Right atrium auricular region (tissue), 2 donors: ENCODE measurements around the gene ZSCAN5A. TPM values are rescaled to one million over a fixed set of nuclear protein-coding genes. Genes with fewer than 3 reads are reported as not detected.
"Not testable (repeated sequence)": the region's sequence is repeated elsewhere in the genome, so short reads cannot be mapped to it uniquely, and the experiment has no call there.

Experiments
- DNase-seq: peaks from one replicate; pipeline ENCODE4 v3.0.0-alpha.2; 2019; ENCODE audit warnings: low spot score
- H3K27ac ChIP-seq, 2 donors: fragments of 200-600 bp; sonication (generic); 1 replicate in 1 of 2; 2 replicates in 1 of 2; pipeline ENCODE4 v1.5.1; 2016 to 2019
- H3K27me3 ChIP-seq, 2 donors: fragments of 200-600 bp; sonication (generic); one replicate each; pipeline versions ENCODE4 v1.5.1 to v1.6.0; 2017 to 2019
- H3K36me3 ChIP-seq: fragments of 200-600 bp; sonication (generic); one replicate; pipeline ENCODE4 v1.5.1; 2016
- H3K4me1 ChIP-seq, 2 donors: fragments of 200-600 bp; sonication (generic); one replicate each; pipeline versions ENCODE4 v1.5.1 to v1.6.0; 2017 to 2019
- H3K4me3 ChIP-seq, 2 donors: fragments of 200-600 bp; sonication (generic); 1 replicate in 1 of 2; 2 replicates in 1 of 2; pipeline ENCODE4 v1.5.1; 2017 to 2019; ENCODE audit warnings: mild to moderate bottlenecking in 1 of 2, moderate library complexity in 1 of 2
- H3K9me3 ChIP-seq, 2 donors: fragments of 200-600 bp; sonication (generic); one replicate each; pipeline ENCODE4 v1.5.1; 2019
- total RNA-seq, 2 donors: library from RNA; depleted of rRNA; stranded (reverse); fragments of >200 nt; gene quantifications; one replicate each; pipeline ENCODE4 v1.1.0, GENCODE V29; 2016
- TF ChIP-seq, protein P1 (sequence below), 2 donors: fragments of 200-600 bp; sonication (generic); IDR thresholded peaks; one replicate each; pipeline ENCODE4 v1.5.1; 2019; ENCODE audit warnings: antibody characterized with exemption in 2 of 2

Gene ZSCAN5A
- total RNA-seq, 2 donors from 2014 or later = 3.0 to 9.5 TPM

DNA sequence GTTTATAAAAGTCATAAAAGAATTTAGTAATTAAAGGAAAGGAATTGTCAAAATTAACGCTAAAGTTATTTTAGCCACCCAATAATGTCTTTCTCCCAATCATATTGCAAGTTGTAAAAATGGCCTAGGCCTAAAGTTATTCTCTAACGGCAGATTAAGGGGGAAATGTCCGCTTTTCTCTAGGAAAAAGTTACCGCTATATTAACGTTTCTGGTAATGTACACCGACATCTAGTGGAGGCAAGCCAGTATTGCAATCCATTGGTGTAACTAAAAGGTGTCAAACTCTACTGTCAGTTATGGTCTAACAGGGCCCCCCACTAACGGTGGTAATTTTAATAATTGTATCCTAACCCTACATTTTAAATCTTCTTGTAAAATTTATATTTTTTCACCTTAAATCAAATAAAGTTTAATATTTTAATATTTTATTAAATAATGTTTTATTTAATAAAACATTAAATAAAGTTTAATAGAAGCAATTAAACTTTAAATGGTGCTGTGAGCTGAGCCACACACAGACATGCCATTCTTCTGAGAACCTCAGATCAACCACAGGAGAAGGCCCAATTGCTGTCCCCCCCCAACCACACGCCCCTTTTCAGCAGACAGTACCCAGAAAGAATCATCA lies 35.9 kb upstream of the ZSCAN5A start:
- no peak for DNase-seq
- H3K36me3 ChIP-seq = no peaks in the 10 kb centered on the region
- H3K9me3 ChIP-seq = no peaks in the 10 kb centered on the region
- H3K4me1 ChIP-seq = no peaks in the 10 kb centered on the region
- no peak overlapping the region for H3K4me3 ChIP-seq
- H3K27ac ChIP-seq = no peak overlapping the region
- TF ChIP-seq, protein P1, sequence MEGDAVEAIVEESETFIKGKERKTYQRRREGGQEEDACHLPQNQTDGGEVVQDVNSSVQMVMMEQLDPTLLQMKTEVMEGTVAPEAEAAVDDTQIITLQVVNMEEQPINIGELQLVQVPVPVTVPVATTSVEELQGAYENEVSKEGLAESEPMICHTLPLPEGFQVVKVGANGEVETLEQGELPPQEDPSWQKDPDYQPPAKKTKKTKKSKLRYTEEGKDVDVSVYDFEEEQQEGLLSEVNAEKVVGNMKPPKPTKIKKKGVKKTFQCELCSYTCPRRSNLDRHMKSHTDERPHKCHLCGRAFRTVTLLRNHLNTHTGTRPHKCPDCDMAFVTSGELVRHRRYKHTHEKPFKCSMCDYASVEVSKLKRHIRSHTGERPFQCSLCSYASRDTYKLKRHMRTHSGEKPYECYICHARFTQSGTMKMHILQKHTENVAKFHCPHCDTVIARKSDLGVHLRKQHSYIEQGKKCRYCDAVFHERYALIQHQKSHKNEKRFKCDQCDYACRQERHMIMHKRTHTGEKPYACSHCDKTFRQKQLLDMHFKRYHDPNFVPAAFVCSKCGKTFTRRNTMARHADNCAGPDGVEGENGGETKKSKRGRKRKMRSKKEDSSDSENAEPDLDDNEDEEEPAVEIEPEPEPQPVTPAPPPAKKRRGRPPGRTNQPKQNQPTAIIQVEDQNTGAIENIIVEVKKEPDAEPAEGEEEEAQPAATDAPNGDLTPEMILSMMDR (IDR thresholded peaks at IDR 0.05) = peak; percentile 92 to 93
- H3K27me3 ChIP-seq = no peaks in the 10 kb centered on the region

DNA sequence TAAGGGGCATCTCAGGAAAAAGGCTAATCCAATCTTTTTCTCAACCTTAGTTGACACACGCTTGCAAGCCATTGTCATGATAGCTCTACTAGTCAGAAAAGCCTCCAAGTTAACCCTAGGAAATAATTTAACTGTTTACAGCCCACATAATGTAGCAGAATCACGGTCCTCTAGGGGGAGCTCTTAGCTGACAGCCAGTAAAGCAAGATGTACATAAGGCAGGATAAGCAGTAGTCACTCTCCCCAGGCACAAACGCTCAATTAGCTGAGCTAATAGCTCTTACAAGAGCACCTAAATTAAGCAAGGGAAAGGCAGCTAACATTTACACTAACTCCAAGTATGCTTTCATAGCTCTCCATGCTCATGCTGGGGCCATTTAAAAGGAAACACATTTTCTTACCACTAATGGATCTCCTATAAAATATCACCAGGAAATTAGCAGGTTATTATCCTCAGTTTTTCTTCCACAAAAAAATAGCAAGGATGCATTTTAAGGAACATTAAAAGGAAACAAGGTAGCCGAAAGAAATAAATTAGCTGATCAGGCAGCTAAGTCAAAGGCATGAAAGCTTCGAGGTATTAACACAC lies 33.7 kb upstream of the ZSCAN5A start:
- H3K9me3 ChIP-seq = no peaks in the 10 kb centered on the region
- TF ChIP-seq, protein P1 (IDR thresholded peaks at IDR 0.05) = peak in 1 of 2 donors; percentile 23
- H3K36me3 ChIP-seq = no peaks in the 10 kb centered on the region
- H3K27ac ChIP-seq = no peak overlapping the region
- H3K4me1 ChIP-seq = no peaks in the 10 kb centered on the region
- H3K4me3 ChIP-seq = no peak overlapping the region
- no peaks in the 10 kb centered on the region for H3K27me3 ChIP-seq
- no peak for DNase-seq

DNA sequence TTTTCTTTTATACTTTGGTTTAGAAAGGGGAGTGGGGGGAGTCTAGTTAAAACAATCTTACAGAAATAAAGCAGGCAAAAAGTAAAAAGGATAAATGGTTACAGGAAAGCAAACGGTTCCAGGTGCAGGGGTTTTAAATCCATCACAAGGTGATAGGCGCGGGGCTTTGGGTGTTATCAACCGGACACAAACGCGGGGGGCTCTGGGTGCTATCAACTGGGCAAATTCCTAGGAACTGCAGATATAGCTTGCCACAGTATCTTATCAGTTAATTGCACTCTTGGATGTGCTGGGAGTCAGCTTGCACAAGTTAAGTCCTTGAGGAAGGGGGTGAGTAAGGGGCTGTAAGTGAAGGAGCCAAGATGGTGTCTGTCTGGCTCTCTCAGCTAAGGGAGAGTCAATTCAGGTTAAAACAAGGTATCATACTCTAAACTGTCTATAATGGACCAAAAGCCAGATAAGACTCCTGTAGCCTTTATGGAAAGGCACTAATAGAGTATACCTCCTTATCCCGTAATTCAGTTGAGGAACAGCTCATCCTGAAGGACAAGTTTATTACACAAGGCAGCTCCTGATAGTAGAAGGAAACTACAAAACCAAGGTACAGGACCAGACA lies 32.6 kb upstream of the ZSCAN5A start:
- Histone ChIP-seq H3K36me3 (no peaks in the 10 kb centered on the region), H3K27me3 (no peaks in the 10 kb centered on the region), H3K27ac (no peak overlapping the region), H3K4me3 (no peak overlapping the region), H3K4me1 (no peaks in the 10 kb centered on the region), H3K9me3 (no peaks in the 10 kb centered on the region)
- TF ChIP-seq, protein P1 (IDR thresholded peaks at IDR 0.05) = no peak
- DNase-seq = no peak

DNA sequence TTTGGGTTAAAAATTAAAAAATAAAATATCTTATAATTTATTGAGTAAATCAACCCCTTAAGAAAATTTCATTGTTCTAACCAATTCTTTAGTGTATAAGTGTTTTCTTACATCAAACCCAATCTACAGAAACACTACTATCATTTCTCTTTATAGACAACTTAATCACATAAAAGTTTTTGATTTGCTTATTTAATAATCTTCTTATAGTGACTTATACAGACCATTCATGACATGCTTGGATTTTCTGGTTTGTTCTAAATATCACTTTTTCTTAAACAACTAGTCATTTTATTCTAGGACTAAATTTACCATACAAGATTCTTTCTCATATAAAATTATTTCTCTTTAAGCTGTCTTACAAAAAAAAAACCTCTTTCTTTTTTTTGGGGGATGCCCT lies 27.3 kb upstream of the ZSCAN5A start:
- Histone ChIP-seq H3K27me3 (no peaks in the 10 kb centered on the region), H3K9me3 (no peaks in the 10 kb centered on the region), H3K27ac (no peak overlapping the region), H3K4me3 (no peak overlapping the region), H3K4me1 (no peaks in the 10 kb centered on the region), H3K36me3 (no peaks in the 10 kb centered on the region)
- TF ChIP-seq, protein P1 (IDR thresholded peaks at IDR 0.05) = no peak
- DNase-seq = no peak

DNA sequence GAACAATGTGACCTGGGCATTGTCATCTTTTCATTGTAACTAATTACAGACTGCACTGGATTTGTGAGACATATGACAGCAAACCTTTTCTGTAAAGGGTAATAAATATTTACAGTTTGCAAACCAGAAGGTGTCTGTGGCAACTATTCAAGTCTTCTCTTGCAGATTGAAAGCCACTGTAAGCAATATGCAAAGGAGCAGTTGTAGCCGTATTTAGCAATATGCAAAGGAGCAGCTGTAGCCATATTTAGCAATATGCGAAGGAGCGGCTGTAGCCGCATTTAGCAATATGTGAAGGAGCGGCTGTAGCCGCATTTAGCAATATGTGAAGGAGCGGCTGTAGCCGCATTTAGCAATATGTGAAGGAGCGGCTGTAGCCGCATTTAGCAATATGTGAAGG lies 24.4 kb upstream of the ZSCAN5A start:
- H3K27ac ChIP-seq, H3K27me3 ChIP-seq, H3K4me3 ChIP-seq, DNase-seq, H3K36me3 ChIP-seq, H3K9me3 ChIP-seq, H3K4me1 ChIP-seq: not testable (repeated sequence)

DNA sequence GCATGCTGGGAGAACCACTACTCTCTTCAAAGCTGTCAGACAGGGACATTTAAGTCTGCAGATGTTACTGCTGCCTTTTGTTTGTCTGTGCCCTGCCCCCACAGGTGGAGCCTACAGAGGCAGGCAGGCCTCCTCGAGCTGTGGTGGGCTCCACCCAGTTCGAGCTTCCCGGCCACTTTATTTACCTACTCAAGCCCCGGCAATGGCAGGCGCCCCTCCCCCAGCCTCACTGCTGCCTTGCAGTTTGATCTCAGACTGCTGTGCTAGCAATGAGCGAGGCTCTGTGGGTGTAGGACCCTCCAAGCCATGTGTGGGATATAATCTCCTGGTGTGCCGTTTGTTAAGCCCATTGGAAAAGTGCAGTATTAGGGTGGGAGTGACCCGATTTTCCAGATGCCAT lies 22.4 kb upstream of the ZSCAN5A start:
- H3K4me3 ChIP-seq, H3K36me3 ChIP-seq, H3K27me3 ChIP-seq, H3K4me1 ChIP-seq, DNase-seq, H3K27ac ChIP-seq: not testable (repeated sequence)
- H3K9me3 ChIP-seq = peaks cover 0 to 12% of the 10 kb centered on the region in 2 donors

DNA sequence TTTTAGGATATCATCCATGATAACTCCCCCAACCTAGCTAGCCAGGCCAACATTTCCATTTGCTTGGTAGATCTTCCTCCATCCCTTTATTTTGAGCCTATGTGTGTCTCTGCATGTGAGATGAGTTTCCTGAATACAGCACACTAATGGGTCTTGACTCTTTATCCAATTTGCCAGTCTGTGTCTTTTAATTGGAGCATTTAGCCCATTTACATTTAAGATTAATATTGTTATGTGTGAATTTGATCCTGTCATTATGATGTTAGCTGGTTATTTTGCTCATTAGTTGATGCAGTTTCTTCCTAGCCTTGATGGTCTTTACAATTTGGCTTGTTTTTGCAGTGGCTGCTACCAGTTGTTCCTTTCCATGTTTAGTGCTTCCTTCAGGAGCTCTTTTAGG lies 20.7 kb upstream of the ZSCAN5A start:
- H3K36me3 ChIP-seq, DNase-seq, H3K27ac ChIP-seq, H3K27me3 ChIP-seq, H3K4me1 ChIP-seq, H3K4me3 ChIP-seq: not testable (repeated sequence)
- H3K9me3 ChIP-seq = peaks cover 0 to 17% of the 10 kb centered on the region in 2 donors
